Measurements from ENCODE around the gene PTX4.

PTX4 gene, protein sequence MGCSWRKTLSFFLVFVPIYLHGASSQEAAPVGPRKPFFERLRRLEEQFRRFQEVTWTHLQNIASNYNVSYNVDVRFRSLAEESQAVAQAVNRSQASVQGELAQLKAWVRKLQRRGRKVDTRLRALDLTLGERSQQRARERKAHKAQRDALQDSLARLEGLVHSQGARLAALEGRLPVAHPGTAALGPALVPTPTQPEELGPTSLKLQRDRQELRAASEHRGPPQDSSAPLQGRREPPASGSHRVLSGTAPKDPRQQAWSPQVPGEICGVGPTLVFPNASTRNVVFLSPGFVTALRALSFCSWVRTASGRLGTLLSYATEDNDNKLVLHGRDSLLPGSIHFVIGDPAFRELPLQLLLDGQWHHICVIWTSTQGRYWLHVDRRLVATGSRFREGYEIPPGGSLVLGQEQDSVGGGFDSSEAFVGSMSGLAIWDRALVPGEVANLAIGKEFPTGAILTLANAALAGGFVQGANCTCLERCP

DNA sequence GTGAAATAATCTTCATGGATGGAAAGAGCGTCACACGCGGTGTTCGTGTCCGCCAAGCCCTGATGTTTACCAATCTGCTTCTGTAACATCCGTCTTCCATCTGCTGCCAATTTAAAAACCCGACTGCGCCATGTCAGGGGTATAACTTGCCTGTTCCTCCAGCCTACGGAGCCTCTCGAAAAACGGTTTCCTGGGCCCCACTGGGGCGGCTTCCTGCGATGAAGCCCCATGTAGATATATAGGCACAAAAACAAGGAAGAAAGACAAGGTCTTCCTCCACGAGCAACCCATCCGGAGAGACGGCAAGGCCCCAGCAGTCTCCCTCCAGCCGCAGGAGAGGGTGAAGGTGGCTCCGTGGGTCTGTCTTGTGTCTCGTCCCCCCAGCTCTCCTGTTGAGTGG, at the start of gene PTX4:
Gene PTX4, minus strand, starts transcription at position 326 of the 400 bp plus-strand sequence. Its CDS starts 35 bp downstream, at position 291.
- in situ Hi-C loops (cut with HindIII; ENCODE audit: low sequenced_read_pairs), result loop anchor here (25.0 kb wide), 1 partner anchor 101 kb away; no protein-coding TSS in a partner anchor

DNA sequence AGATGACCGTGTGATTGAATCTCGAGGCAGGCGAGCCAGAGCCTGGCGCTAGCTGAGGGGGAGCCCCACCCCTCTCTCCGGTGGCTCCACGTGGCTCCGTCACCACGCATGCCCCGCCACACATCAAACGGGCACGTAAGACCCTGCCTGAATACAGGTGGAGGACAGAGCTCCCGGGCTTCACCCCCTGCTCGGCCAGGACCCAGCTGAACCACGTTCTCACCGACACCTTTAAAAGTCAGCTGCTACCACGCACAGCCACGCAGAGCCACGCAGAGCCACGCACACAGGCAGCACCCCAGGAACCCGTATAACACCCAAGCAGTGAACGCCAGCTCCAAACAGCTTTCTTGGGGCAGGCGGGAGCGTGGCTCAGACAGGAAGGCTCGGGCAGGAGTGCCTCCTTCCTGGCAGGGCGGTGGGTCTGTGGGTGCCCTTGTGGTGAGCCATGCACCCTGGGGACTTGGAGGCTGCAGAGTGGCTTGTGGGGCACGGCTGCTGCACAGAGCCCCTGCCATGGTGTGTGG, 49.1 kb upstream of the PTX4 start:
- in situ Hi-C loops (cut with HindIII; ENCODE audit: low sequenced_read_pairs), result no loop called here
- H3K4me3 ChIP-seq (ENCODE audit: low read depth, low read length), result no peak overlapping the region
- DNase-seq (ENCODE audit: low read depth), result no peak
- TF ChIP-seq, protein P1, sequence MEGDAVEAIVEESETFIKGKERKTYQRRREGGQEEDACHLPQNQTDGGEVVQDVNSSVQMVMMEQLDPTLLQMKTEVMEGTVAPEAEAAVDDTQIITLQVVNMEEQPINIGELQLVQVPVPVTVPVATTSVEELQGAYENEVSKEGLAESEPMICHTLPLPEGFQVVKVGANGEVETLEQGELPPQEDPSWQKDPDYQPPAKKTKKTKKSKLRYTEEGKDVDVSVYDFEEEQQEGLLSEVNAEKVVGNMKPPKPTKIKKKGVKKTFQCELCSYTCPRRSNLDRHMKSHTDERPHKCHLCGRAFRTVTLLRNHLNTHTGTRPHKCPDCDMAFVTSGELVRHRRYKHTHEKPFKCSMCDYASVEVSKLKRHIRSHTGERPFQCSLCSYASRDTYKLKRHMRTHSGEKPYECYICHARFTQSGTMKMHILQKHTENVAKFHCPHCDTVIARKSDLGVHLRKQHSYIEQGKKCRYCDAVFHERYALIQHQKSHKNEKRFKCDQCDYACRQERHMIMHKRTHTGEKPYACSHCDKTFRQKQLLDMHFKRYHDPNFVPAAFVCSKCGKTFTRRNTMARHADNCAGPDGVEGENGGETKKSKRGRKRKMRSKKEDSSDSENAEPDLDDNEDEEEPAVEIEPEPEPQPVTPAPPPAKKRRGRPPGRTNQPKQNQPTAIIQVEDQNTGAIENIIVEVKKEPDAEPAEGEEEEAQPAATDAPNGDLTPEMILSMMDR (IDR thresholded peaks at IDR 0.05; ENCODE audit: low read depth, low read length, missing control alignments), result no peak

More for the DNA sequence above, at the start of gene PTX4:
- TF ChIP-seq, protein P1 (IDR thresholded peaks at IDR 0.05; ENCODE audit: low read depth, low read length, missing control alignments), result no peak
- no peak within 1 kb of the TSS for H3K4me3 ChIP-seq (ENCODE audit: low read depth, low read length)
- DNase-seq (ENCODE audit: low read depth), result no peak

DNA sequence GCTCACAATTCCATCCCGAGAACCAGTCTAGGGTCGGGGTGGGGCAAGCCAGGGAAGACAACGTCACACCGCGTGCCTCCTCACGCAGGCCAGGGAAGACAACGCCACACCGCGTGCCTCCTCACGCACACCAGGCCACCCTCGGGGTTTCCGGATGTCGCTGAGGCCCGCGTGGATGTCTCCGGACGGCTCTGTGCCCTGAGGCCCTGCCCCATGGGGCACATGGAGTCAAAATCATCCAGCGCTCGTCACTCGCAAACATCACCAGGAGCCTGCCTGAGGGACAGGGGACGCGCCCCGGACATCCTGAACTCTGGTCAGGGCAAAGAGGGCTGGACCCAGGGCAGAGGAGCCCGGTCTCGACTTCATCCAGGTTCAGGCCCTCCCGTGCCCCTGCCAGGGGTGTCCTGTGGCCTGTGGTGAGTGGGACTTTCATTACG, 48.4 kb upstream of the PTX4 start:
- no peak overlapping the region for H3K4me3 ChIP-seq (ENCODE audit: low read depth, low read length)
- no peak for DNase-seq (ENCODE audit: low read depth)
- TF ChIP-seq, protein P1 (IDR thresholded peaks at IDR 0.05; ENCODE audit: low read depth, low read length, missing control alignments), result no peak
- in situ Hi-C loops (cut with HindIII; ENCODE audit: low sequenced_read_pairs), result no loop called here

DNA sequence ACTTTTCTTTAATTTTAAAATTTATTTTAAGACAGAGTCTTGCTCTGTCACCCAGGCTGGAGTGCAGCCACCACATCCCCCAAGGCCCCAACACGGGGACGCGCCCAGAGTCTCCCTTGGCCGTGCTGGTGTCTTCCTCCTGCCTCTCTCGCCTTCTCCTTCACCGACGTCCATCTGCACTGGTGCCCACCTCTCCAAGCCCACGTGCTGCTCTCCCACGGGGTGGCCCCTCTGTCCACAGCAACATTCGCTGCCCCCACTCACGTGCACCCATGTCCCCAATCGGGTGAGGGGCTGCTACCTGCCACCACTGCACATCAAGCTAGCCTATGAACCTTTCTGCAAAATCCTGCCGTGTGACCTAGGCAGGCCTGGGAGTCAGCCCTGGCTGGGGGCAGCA, 47.9 kb upstream of the PTX4 start:
- in situ Hi-C loops (cut with HindIII; ENCODE audit: low sequenced_read_pairs), result no loop called here
- H3K4me3 ChIP-seq (ENCODE audit: low read depth, low read length), result no peak overlapping the region
- no peak for DNase-seq (ENCODE audit: low read depth)
- TF ChIP-seq, protein P1 (IDR thresholded peaks at IDR 0.05; ENCODE audit: low read depth, low read length, missing control alignments), result no peak

DNA sequence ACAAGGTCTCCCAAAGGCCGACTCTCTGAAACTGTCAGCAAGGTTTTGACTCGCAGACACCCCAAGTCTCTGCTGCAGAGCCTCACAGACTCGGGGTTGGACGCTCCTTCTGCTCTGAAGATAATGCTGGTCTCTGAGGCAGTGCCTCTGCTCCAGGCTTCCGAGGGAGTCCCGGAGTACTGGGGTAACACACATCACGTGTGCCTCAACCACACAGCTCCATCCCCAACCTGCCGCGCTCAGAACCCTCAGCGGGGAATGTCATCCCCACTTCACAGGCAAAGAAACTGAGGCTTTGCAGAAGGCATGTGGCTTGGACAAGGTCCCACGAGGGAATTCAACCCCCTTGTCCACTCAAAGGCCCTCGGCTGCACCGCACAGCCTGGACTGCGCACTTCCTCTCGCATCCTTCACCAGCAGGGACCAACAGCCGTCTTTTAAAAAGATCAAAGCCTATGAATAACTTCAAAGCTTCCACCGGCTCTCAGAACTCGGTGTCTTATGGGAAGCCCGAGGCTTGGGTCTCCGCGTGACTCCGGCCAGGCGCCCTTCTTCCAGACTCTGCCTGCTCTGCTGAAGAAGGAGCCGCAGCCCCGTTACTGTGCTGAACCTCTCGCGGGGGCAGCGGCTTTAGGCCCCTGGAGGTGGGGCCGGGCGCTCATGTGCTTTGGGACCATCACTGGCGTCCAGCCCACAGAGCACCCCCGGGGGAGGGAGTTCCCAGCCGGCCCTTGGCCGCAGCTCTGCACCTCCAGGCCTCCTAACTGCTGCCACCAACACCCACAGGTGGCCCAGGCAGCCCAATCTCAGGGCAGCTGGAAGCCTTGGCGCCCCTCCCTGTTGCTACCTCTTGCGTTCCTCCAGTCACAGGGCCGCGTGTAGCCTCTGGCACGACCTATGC, 46.9 kb upstream of the PTX4 start:
- H3K4me3 ChIP-seq (ENCODE audit: low read depth, low read length), result no peak overlapping the region
- TF ChIP-seq, protein P1 (IDR thresholded peaks at IDR 0.05; ENCODE audit: low read depth, low read length, missing control alignments), result no peak
- DNase-seq (ENCODE audit: low read depth), result no peak
- in situ Hi-C loops (cut with HindIII; ENCODE audit: low sequenced_read_pairs), result no loop called here
